ENCODE data around the gene DDX28. TPM values are rescaled to one million over a fixed set of nuclear protein-coding genes. Genes with fewer than 3 reads are reported as not detected.

Gene DDX28, protein sequence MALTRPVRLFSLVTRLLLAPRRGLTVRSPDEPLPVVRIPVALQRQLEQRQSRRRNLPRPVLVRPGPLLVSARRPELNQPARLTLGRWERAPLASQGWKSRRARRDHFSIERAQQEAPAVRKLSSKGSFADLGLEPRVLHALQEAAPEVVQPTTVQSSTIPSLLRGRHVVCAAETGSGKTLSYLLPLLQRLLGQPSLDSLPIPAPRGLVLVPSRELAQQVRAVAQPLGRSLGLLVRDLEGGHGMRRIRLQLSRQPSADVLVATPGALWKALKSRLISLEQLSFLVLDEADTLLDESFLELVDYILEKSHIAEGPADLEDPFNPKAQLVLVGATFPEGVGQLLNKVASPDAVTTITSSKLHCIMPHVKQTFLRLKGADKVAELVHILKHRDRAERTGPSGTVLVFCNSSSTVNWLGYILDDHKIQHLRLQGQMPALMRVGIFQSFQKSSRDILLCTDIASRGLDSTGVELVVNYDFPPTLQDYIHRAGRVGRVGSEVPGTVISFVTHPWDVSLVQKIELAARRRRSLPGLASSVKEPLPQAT
- 10 to 100 TPM; 14.8 to 20.8 TPM for total RNA-seq

GRCh38 chr16:68022728-68023537, at the start of gene DDX28, which contains the start of gene DUS2:
Gene DDX28, minus strand, starts transcription at chr16:68023232. Its CDS starts 30 bp downstream, at chr16:68023202.
Gene DUS2, plus strand, starts transcription at chr16:68023284. Its CDS starts 14,740 bp downstream, at chr16:68038024.
- peak; percentile 96 for ATAC-seq
- Mint-ChIP-seq H3K4me3 (peak within 1 kb of the TSS; percentile 93), H3K9me3 (ENCODE audit: low read depth) (no peaks in the 10 kb centered on the region), H3K4me1 (peaks cover 36% of the 10 kb centered on the region), H3K27me3 (no peaks in the 10 kb centered on the region), H3K36me3 (peaks cover 27% of the 10 kb centered on the region), H3K27ac (peak within 1 kb of the TSS; percentile 91)
- CTCF ChIA-PET = interaction anchor here (0.5 to 4.1 kb wide), 19 partner anchors 11 to 1508 kb away, joined by 3 to 20 read pairs (median 3); partner anchors contain the start of genes DPEP3, EDC4 and PSKH1
- DNase-seq = peak; percentile 95

DNA sequence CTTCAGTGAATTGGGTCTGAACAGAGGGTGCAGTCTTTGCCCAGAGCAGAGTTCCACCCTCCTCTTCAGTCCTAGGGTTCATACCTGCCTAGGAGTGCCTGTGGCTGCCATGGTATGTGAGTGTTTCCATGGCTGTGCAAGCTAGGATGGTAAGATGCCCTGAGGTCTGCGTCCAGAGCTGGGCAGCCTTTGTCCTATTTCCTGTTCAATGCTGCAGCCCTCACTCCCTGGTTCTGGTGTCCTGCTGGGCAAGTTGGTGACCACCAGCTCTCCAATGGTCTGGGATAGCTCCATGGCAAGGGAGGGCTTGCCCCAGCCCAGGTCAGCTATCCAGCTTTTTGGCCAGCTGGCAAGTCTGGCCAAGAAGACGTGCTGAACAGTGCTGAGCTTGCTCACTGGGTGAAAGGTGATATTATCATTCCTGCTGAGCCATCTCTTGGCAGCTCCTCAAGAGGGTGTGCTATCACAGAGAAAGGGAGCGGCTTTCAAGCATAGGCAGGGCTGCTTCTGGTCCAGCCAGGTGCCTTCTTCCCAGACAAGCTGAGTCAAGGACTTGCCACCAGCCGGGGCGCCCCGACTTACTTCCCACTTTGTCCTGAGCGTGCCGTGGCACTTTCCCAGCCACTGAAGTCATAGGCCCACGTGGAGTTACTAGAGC, 49.1 kb upstream of the DDX28 start:
- DNase-seq (peak; percentile 40), ATAC-seq (no peak)
- CTCF ChIA-PET = interaction anchor here (1.2 to 17.1 kb wide), 2 partner anchors 10 to 189 kb away, joined by 3 to 211 read pairs; partner anchors contain the start of gene NFATC3
- no peak overlapping the region for H3K4me3 Mint-ChIP-seq
- peaks cover 55% of the 10 kb centered on the region for H3K36me3 Mint-ChIP-seq
- H3K27ac Mint-ChIP-seq = peak overlapping the region; percentile 95
- H3K4me1 Mint-ChIP-seq = peaks cover 82% of the 10 kb centered on the region
- no peaks in the 10 kb centered on the region for H3K27me3 Mint-ChIP-seq
- H3K9me3 Mint-ChIP-seq (ENCODE audit: low read depth) = no peaks in the 10 kb centered on the region

- Mint-ChIP-seq H3K4me3 (no peak overlapping the region), H3K9me3 (ENCODE audit: low read depth) (no peaks in the 10 kb centered on the region), H3K27me3 (no peaks in the 10 kb centered on the region), H3K36me3 (peaks cover 53% of the 10 kb centered on the region), H3K4me1 (peaks cover 82% of the 10 kb centered on the region), H3K27ac (peak overlapping the region; percentile 95)
- DNase-seq (no peak), ATAC-seq (no peak)
- CTCF ChIA-PET = interaction anchor here (0.6 to 17.1 kb wide), 6 partner anchors 11 to 255 kb away, joined by 3 to 211 read pairs (median 4); partner anchors contain the start of gene NFATC3
These were observed 48.5 kb upstream of the DDX28 start for GRCh38 chr16:68071518-68071901.

DNA sequence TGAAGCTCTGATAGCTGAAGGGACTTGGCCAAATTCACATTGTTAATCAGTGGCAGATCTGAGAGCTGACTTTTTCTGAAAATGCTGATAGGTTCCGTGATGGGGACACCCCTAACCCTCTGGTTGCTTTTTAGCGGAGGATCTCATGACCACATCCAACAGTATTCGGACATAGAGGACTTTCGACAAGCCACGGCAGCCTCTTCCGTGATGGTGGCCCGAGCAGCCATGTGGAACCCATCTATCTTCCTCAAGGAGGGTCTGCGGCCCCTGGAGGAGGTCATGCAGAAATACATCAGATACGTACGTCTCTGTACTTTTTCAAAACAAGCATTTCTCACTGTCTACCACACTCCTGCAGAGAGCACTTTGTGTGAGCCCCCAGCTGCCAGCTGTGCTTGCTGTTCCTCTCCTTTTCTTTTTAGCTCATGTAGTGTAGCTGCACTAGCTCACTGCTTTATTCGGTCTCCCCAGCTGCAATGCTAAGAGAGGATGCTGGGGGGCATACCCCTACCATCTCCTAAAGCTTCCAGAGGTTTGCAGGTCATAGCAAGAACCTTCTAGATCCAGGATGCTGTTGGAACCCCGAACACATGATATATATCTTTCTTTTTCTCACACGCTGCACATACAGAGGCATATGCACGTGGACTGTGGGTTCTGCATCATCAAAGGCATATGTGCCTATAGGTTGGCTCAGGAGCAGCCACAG, 47.9 kb upstream of the DDX28 start:
- Mint-ChIP-seq H3K4me3 (peak overlapping the region; percentile 39), H3K27ac (peak overlapping the region; percentile 95), H3K36me3 (peaks cover 48% of the 10 kb centered on the region), H3K27me3 (no peaks in the 10 kb centered on the region), H3K4me1 (peaks cover 82% of the 10 kb centered on the region), H3K9me3 (ENCODE audit: low read depth) (no peaks in the 10 kb centered on the region)
- no peak for ATAC-seq
- peak; percentile 61 for DNase-seq
- CTCF ChIA-PET = interaction anchor here (0.6 to 17.1 kb wide), 9 partner anchors 12 to 254 kb away, joined by 3 to 211 read pairs (median 4); partner anchors contain the start of gene NFATC3

DNA sequence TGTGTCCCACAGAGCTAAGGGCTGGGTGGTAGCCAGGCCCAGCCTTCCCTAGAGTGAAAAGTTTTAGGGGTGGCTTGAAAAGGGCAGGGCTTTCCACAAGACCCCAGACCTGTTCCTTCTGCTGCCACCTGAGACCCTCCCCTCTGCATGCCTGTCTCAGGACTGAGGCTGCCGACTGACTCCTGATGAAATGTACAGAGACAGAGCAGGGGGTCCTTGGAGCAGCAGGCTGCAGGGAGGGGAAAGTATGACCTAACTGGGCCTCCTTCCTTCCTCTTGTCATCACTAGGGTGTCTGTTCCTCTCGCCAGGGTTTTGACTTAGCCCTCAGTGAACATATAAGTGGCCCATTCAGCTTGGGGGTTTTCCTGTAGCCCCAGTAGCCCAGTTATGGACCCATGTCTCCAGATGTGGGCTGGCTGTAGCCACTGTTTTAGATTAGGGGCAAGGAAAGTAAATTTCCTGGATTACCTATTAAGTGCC, 47.3 kb upstream of the DDX28 start:
- Mint-ChIP-seq H3K4me3 (peak overlapping the region; percentile 39), H3K36me3 (peaks cover 42% of the 10 kb centered on the region)
- peak; percentile 44 for ATAC-seq

DNA sequence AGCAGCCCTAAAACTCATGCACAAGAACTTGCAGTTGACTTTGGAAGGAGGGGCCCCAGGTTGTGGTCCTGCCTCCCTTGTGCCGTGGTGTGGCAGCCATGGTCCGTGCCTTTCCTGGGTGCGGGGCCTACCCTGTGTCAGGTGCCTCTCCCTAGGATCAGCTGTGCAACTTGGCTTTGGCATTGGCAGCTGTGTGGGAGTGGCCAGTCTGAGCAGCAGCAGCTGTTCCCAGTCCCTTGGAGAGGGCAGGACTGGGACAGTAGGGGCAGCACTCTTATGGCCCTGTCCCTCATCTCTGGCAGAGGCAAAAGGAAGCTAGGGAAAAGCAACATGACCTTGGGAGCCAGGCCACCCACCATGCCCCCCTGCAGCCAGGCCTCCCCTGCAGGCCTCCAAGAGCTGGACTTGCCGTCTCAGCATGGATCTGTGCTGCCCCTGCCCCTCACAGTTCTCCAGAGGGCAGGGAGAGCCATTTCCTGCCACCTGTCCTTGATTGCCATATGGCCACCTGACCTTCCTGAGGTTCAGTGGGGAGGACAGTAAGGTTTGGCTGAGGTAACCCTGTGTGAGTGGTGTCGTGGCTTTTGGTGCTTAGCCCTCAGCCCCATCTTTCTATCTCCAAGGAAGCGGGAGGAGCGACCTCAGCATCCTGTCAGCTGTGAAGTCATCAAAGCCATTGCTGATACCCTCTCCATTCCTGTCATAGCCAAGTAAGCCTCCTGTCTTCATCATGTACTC, 46.6 kb upstream of the DDX28 start:
- Mint-ChIP-seq H3K4me1 (peaks cover 81% of the 10 kb centered on the region), H3K36me3 (peaks cover 41% of the 10 kb centered on the region), H3K4me3 (peak overlapping the region; percentile 39), H3K27me3 (no peaks in the 10 kb centered on the region), H3K9me3 (ENCODE audit: low read depth) (no peaks in the 10 kb centered on the region), H3K27ac (peak overlapping the region; percentile 95)
- ATAC-seq (peak; percentile 54), DNase-seq (peak; percentile 88)
- CTCF ChIA-PET = interaction anchor here (1.2 to 17.1 kb wide), 5 partner anchors 13 to 157 kb away, joined by 3 to 211 read pairs (median 8); partner anchors contain the start of gene NFATC3

More for the DNA sequence above, 47.3 kb upstream of the DDX28 start:
- Mint-ChIP-seq H3K27ac (peak overlapping the region; percentile 95), H3K9me3 (ENCODE audit: low read depth) (no peaks in the 10 kb centered on the region), H3K27me3 (no peaks in the 10 kb centered on the region), H3K4me1 (peaks cover 82% of the 10 kb centered on the region)
- DNase-seq = peak; percentile 69
- CTCF ChIA-PET = interaction anchor here (0.8 to 17.1 kb wide), 6 partner anchors 12 to 157 kb away, joined by 3 to 211 read pairs (median 7); partner anchors contain the start of gene NFATC3

- CTCF ChIA-PET = interaction anchor here (0.7 to 17.1 kb wide), 5 partner anchors 14 to 252 kb away, joined by 3 to 211 read pairs (median 6); partner anchors contain the start of gene NFATC3
- DNase-seq = no peak
- ATAC-seq = no peak
- Mint-ChIP-seq H3K9me3 (ENCODE audit: low read depth) (no peaks in the 10 kb centered on the region), H3K27me3 (no peaks in the 10 kb centered on the region), H3K4me1 (peaks cover 81% of the 10 kb centered on the region), H3K4me3 (no peak overlapping the region), H3K27ac (peak overlapping the region; percentile 95), H3K36me3 (peaks cover 38% of the 10 kb centered on the region)
These were observed 45.9 kb upstream of the DDX28 start for GRCh38 chr16:68068926-68069325.

- Mint-ChIP-seq H3K36me3 (peaks cover 31% of the 10 kb centered on the region), H3K9me3 (ENCODE audit: low read depth) (no peaks in the 10 kb centered on the region), H3K4me1 (peaks cover 84% of the 10 kb centered on the region), H3K27me3 (no peaks in the 10 kb centered on the region), H3K27ac (peak overlapping the region; percentile 63), H3K4me3 (no peak overlapping the region)
- CTCF ChIA-PET = interaction anchor here (1.2 to 17.1 kb wide), 6 partner anchors 11 to 250 kb away, joined by 3 to 211 read pairs (median 6); partner anchors contain the start of gene NFATC3
- ATAC-seq = no peak
- DNase-seq = no peak
These were observed 43.7 kb upstream of the DDX28 start for GRCh38 chr16:68066763-68067162.

DNA sequence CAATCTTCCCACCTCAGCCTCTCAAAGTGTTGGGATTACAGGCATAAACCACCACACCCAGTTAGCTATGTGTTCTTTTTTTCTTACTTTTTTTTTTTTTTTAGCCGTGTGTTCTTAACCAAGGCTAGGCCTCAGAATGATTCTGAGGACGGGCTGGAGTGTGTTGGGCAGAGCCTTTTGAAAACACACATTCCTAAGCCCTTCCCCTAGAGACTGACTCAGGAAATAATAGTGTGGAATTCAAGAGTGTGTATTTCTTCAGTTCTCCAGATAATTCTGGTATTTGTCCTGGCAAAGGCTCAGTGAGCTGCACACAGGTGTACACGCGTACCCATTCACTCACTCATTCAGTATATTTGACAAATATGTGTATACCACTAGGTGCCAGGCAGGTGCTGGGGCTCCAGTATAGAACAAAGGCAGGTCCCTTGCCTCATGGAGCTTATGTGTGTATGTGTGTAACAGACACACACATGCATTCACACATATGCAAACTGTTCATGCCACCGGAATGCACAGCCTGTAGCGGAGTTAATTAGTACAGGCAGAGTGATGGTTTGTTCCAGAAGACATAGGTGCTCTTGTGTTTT, 42.8 kb upstream of the DDX28 start:
- Mint-ChIP-seq H3K4me1 (peaks cover 84% of the 10 kb centered on the region), H3K27me3 (no peaks in the 10 kb centered on the region), H3K4me3 (no peak overlapping the region), H3K9me3 (ENCODE audit: low read depth) (no peaks in the 10 kb centered on the region), H3K27ac (peak overlapping the region; percentile 63), H3K36me3 (peaks cover 32% of the 10 kb centered on the region)
- CTCF ChIA-PET = interaction anchor here (0.7 to 17.1 kb wide), 15 partner anchors 9 to 250 kb away, joined by 3 to 211 read pairs (median 7); partner anchors contain the start of gene NFATC3
- DNase-seq = peak; percentile 34
- no peak for ATAC-seq

DNA sequence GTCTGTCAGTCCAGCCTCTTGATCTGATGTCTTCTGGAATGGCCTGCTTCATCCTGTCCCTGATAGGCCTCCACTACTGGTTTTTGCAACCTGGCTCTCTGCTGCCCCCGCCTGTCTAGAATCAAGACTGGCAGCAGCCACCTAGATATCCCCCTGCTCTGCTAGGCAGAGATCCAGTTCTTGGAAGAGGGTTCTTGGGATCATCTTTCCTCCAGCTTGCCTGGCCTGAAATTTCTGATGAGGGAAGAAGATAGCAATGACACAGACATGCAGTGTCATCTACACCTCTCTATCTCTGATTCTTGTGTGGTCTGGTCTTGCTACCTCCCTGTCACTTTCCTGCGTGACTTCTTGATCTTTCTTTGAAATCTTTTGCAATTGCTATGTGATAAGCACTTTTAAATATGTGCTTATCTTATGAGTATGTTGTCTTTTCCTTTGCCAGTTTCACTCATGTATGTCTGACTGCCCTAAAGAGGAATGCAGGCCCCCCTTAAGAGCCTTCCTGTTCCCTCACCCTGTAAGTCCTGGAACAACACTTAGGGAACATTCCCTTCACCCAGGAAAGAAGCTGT, 41.8 kb upstream of the DDX28 start:
- CTCF ChIA-PET = interaction anchor here (0.6 to 17.1 kb wide), 21 partner anchors 9 to 249 kb away, joined by 3 to 211 read pairs (median 6); partner anchors contain the start of genes NFATC3 and PSMB10
- no peaks in the 10 kb centered on the region for H3K27me3 Mint-ChIP-seq
- peaks cover 32% of the 10 kb centered on the region for H3K36me3 Mint-ChIP-seq
- ATAC-seq (peak; percentile 76), DNase-seq (peak; percentile 88)
- peak overlapping the region; percentile 88 for H3K27ac Mint-ChIP-seq
- no peaks in the 10 kb centered on the region for H3K9me3 Mint-ChIP-seq (ENCODE audit: low read depth)
- peaks cover 81% of the 10 kb centered on the region for H3K4me1 Mint-ChIP-seq
- H3K4me3 Mint-ChIP-seq = no peak overlapping the region
